NCI-H510A treated with DMSO at 0.1 percent for 48 hours (cell line): Measurements from ENCODE around the gene BRINP1.

ENCODE experiments used
- DNase-seq: peaks from one replicate; lab custom pipeline; 2025; lab: John Stamatoyannopoulos, UW

Gene BRINP1

GRCh38 chr9:119368681-119369581 is at the start of gene BRINP1:
BRINP1 (minus strand) TSS chr9:119369435; CDS start chr9:119313355, 56,080 bp downstream.
- DNase-seq, result peak; percentile 61

- DNase-seq, result no peak
These were observed 49.5 kb upstream of the BRINP1 start for GRCh38 chr9:119418721-119419120.

GRCh38 chr9:119416793-119417192 is 47.6 kb upstream of the BRINP1 start:
- DNase-seq, result no peak

GRCh38 chr9:119412399-119412798 is 43.2 kb upstream of the BRINP1 start:
- no peak for DNase-seq

GRCh38 chr9:119409552-119409951 is 40.3 kb upstream of the BRINP1 start:
- no peak for DNase-seq

- no peak for DNase-seq
These were observed 31.4 kb upstream of the BRINP1 start for GRCh38 chr9:119400606-119401005.

GRCh38 chr9:119398350-119398749 is 29.1 kb upstream of the BRINP1 start:
- DNase-seq, result no peak

GRCh38 chr9:119391878-119392277 is 22.6 kb upstream of the BRINP1 start:
- DNase-seq, result no peak

GRCh38 chr9:119375892-119376291 is 6.7 kb upstream of the BRINP1 start:
- DNase-seq, result peak; percentile 23

- no peak for DNase-seq
These were observed 3.7 kb upstream of the BRINP1 start for GRCh38 chr9:119372951-119373350.

GRCh38 chr9:119370816-119371215 is 1.6 kb upstream of the BRINP1 start:
- no peak for DNase-seq

GRCh38 chr9:119369680-119370366 is 588 bp upstream of the BRINP1 start:
- DNase-seq, result peak; percentile 52

GRCh38 chr9:119368179-119368578 is 1.1 kb downstream of the BRINP1 start:
- DNase-seq, result no peak

- no peak for DNase-seq
These were observed 1.6 kb downstream of the BRINP1 start for GRCh38 chr9:119367683-119368075.

GRCh38 chr9:119366909-119367682 is 2.1 kb downstream of the BRINP1 start:
- no peak for DNase-seq

GRCh38 chr9:119365291-119366027 is 3.8 kb downstream of the BRINP1 start:
- peak; percentile 53 for DNase-seq

GRCh38 chr9:119360237-119360636 is 9.0 kb downstream of the BRINP1 start:
- DNase-seq, result no peak

- no peak for DNase-seq
These were observed 11.7 kb downstream of the BRINP1 start for GRCh38 chr9:119357336-119358096.

GRCh38 chr9:119349351-119349825 is 19.8 kb downstream of the BRINP1 start:
- no peak for DNase-seq

- DNase-seq, result peak; percentile 12
These were observed 25.9 kb downstream of the BRINP1 start for GRCh38 chr9:119343059-119343990.
